SK-N-SH (cell line): ENCODE data around the gene POU6F2. TPM values are rescaled to one million over a fixed set of nuclear protein-coding genes. Genes with fewer than 3 reads are reported as not detected.

ENCODE experiments used
- CTCF ChIA-PET: fragments of 300-600, 350-600 bp; formaldehyde crosslinking; extraction: SDS; loops from one replicate; lab custom pipeline; 2021; lab: Yijun Ruan, JAX
- POLR2A ChIA-PET: fragments of 350-600 bp; sonication (Branson Sonifier 250); formaldehyde crosslinking; extraction: SDS; loops from one replicate; lab custom pipeline; 2020; ENCODE audit warnings: antibody characterized with exemption, inconsistent platforms; lab: Yijun Ruan, JAX
- DNase-seq: peaks from one replicate; pipeline ENCODE4 v3.0.0; 2012
- H2AFZ ChIP-seq: fragments of 200-600 bp; sonication (generic); 2 replicates; pipeline ENCODE4 v1.8.1; 2016; ENCODE audit warnings: antibody characterized with exemption, mild to moderate bottlenecking, low read depth
- H3F3A ChIP-seq: fragments of 200-600 bp; sonication (generic); replicated peaks from 2 replicates; pipeline ENCODE3; 2016; ENCODE audit warnings: antibody characterized with exemption, mild to moderate bottlenecking; ENCODE audit not compliant: insufficient read depth
- H3K27ac ChIP-seq, 2 experiments: fragments of 200-500 bp in 1 of 2; fragments of 200-600 bp in 1 of 2; sonication (Bioruptor generic) in 1 of 2; sonication (generic), shearing (Covaris generic) in 1 of 2; 2 replicates each; pipeline versions ENCODE4 v1.5.1 to v1.6.1; 2014 to 2016; ENCODE audit warnings: low read depth in 2 of 2, inconsistent platforms in 1 of 2, low read length in 1 of 2, mild to moderate bottlenecking in 1 of 2, mixed read lengths in 1 of 2
- H3K27me3 ChIP-seq: fragments of 200-600 bp; sonication (generic), shearing (Covaris generic); 2 replicates; pipeline ENCODE4 v1.6.1; 2016; ENCODE audit warnings: mixed run types; ENCODE audit not compliant: insufficient read depth
- H3K36me3 ChIP-seq, 2 experiments: fragments of 200-500 bp in 1 of 2; fragments of 200-600 bp in 1 of 2; sonication (Bioruptor generic) in 1 of 2; sonication (generic) in 1 of 2; replicated peaks in 1 of 2; 2 replicates each; pipeline versions ENCODE3 to v1.5.1; 2014 to 2016; ENCODE audit warnings: low read length in 1 of 2, mild to moderate bottlenecking in 1 of 2; ENCODE audit not compliant: insufficient read depth in 2 of 2, control insufficient read depth in 1 of 2
- H3K4me1 ChIP-seq, 2 experiments: fragments of 200-500 bp in 1 of 2; fragments of 200-600 bp in 1 of 2; sonication (Bioruptor generic) in 1 of 2; sonication (generic), shearing (Covaris generic) in 1 of 2; 2 replicates each; pipeline versions ENCODE4 v1.5.1 to v1.6.1; 2014 to 2016; ENCODE audit warnings: low read depth in 1 of 2, low read length in 1 of 2, mixed run types in 1 of 2; ENCODE audit not compliant: insufficient read depth in 2 of 2, control insufficient read depth in 1 of 2
- H3K4me2 ChIP-seq: fragments of 200-600 bp; sonication (generic), shearing (Covaris generic); 2 replicates; pipeline ENCODE4 v1.6.1; 2017; ENCODE audit warnings: mixed run types
- H3K4me3 ChIP-seq, 2 experiments: fragments of 200-500 bp in 1 of 2; fragments of 200-600 bp in 1 of 2; sonication (Bioruptor generic) in 1 of 2; sonication (generic), shearing (Covaris generic) in 1 of 2; 2 replicates each; pipeline versions ENCODE4 v1.5.1 to v1.8.1; 2014 to 2016; ENCODE audit warnings: low read depth in 2 of 2, inconsistent platforms in 1 of 2, low read length in 1 of 2, mild to moderate bottlenecking in 1 of 2, mixed read lengths in 1 of 2, moderate library complexity in 1 of 2
- H3K79me2 ChIP-seq: fragments of 200-600 bp; sonication (generic); 2 replicates; pipeline ENCODE4 v1.8.1; 2017; ENCODE audit warnings: mild to moderate bottlenecking; ENCODE audit not compliant: insufficient read depth
- H3K9ac ChIP-seq: fragments of 200-600 bp; sonication (generic); 2 replicates; pipeline ENCODE4 v1.6.1; 2017; ENCODE audit warnings: mixed run types
- H3K9me2 ChIP-seq: fragments of 200-600 bp; sonication (generic); 2 replicates; pipeline ENCODE4 v1.6.1; 2017; ENCODE audit warnings: mixed run types
- H3K9me3 ChIP-seq: fragments of 200-600 bp; sonication (generic); 2 replicates; pipeline ENCODE4 v1.6.1; 2017; ENCODE audit warnings: mixed run types, mild to moderate bottlenecking, moderate library complexity
- H4K20me1 ChIP-seq: fragments of 200-600 bp; sonication (generic); 2 replicates; pipeline ENCODE4 v1.6.1; 2017; ENCODE audit warnings: mild to moderate bottlenecking, mixed run types; ENCODE audit not compliant: insufficient read depth
- CHD2 ChIP-seq: fragments of 150-350 bp; IDR thresholded peaks from 2 replicates; pipeline ENCODE4 v1.6.1; 2018; ENCODE audit warnings: low read length; ENCODE audit not compliant: partially characterized antibody
- ELF1 ChIP-seq: IDR thresholded peaks from 2 replicates; pipeline ENCODE4 v1.4.0; 2012
- EZH2phosphoT487 ChIP-seq: fragments of 200-600 bp; sonication (generic); IDR thresholded peaks from 2 replicates; pipeline ENCODE4 v1.6.1; 2017; ENCODE audit warnings: low read depth, mixed run types, mild to moderate bottlenecking, antibody characterized with exemption, moderate library complexity, borderline replicate concordance
- FOSL2 ChIP-seq: IDR thresholded peaks from 2 replicates; pipeline ENCODE4 v1.4.0; 2012; ENCODE audit warnings: low read depth, mild to moderate bottlenecking, moderate library complexity, borderline replicate concordance
- FOXM1 ChIP-seq: IDR thresholded peaks from 2 replicates; pipeline ENCODE4 v1.4.0; 2012; ENCODE audit warnings: low read depth, mild to moderate bottlenecking
- GATA2 ChIP-seq: sonication (generic); formaldehyde crosslinking; IDR thresholded peaks from 2 replicates; pipeline ENCODE4 v1.5.0; 2020; ENCODE audit warnings: mild to moderate bottlenecking, missing genetic modification reagents
- MEF2A ChIP-seq: IDR thresholded peaks from 2 replicates; pipeline ENCODE4 v1.4.0; 2012; ENCODE audit warnings: low read depth, borderline replicate concordance
- MXI1 ChIP-seq: IDR thresholded peaks from 2 replicates; pipeline ENCODE4 v1.6.1; 2012; ENCODE audit warnings: mild to moderate bottlenecking, low read depth, low read length, improper control_type of control experiment
- NFIC ChIP-seq: IDR thresholded peaks from 2 replicates; pipeline ENCODE4 v1.4.0; 2012; ENCODE audit warnings: borderline replicate concordance
- NRF1 ChIP-seq: IDR thresholded peaks from 2 replicates; pipeline ENCODE4 v1.6.1; 2012; ENCODE audit warnings: low read depth, mild to moderate bottlenecking, low read length
- POLR2AphosphoS5 ChIP-seq: IDR thresholded peaks from 2 replicates; pipeline ENCODE4 v1.6.1; 2012; ENCODE audit warnings: low read depth, low read length
- RAD21 ChIP-seq: IDR thresholded peaks from 2 replicates; pipeline ENCODE4 v1.6.1; 2012; ENCODE audit warnings: mild to moderate bottlenecking, low read length
- RCOR1 ChIP-seq: fragments of 150-350 bp; IDR thresholded peaks from 2 replicates; pipeline ENCODE4 v1.6.1; 2017; ENCODE audit warnings: antibody characterized with exemption, low read length
- RFX5 ChIP-seq: IDR thresholded peaks from 2 replicates; pipeline ENCODE4 v1.6.1; 2012; ENCODE audit warnings: mild to moderate bottlenecking, improper control_type of control experiment, low read length
- RXRA ChIP-seq: IDR thresholded peaks from 2 replicates; pipeline ENCODE4 v1.4.0; 2012; ENCODE audit warnings: low read depth, mild to moderate bottlenecking, borderline replicate concordance
- TEAD4 ChIP-seq: IDR thresholded peaks from 2 replicates; pipeline ENCODE4 v1.4.0; 2012; ENCODE audit warnings: mild to moderate bottlenecking, borderline replicate concordance; ENCODE audit not compliant: insufficient read depth
- WGBS: methylation state at CpG from one replicate; pipeline ENCODE4 v1.1.6; 2017; ENCODE audit warnings: low lambda C conversion rate; 5-methylcytosine and 5-hydroxymethylcytosine counted together
- polyA plus RNA-seq, 3 experiments: library from polyadenylated mRNA; depleted of rRNA; stranded (reverse); fragments of >200 nt; gene quantifications; 2 replicates each; pipeline ENCODE4 v1.2.3, GENCODE V29; 2012
- TF ChIP-seq, protein P1 (sequence below): IDR thresholded peaks from 2 replicates; pipeline ENCODE4 v1.4.0; 2012; ENCODE audit warnings: low read depth, borderline replicate concordance
- TF ChIP-seq, protein P2 (sequence below): IDR thresholded peaks from 2 replicates; pipeline ENCODE4 v1.4.0; 2012; ENCODE audit warnings: low read depth, borderline replicate concordance
- TF ChIP-seq, protein P3 (sequence below): IDR thresholded peaks from 2 replicates; pipeline ENCODE4 v1.4.0; 2012; ENCODE audit warnings: low read depth
- TF ChIP-seq, protein P4 (sequence below): IDR thresholded peaks from 2 replicates; pipeline ENCODE4; 2012

Gene POU6F2
- polyA plus RNA-seq, 1 of the 3 experiments (the other 2 are of a cell fraction): under 0.01 TPM

DNA sequence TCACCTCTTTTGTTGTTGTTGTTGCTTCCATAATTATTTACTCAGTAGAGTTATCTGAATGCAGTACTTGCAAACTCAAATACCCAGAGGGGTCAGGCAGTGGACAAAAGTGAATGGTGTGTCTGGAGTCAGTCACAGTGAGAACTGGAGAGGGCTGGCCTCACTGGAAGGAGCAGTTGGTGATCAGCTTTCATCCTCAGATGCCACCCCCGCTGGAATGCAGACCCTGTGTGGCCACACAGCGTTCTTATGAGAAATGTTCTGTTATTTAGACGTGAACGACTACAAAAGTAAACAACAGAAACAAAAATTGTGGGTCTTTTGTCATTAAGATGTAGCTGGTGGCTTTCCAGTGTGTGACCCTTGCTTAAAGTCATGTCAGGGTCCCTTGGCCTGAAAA, 39.1 kb upstream of the POU6F2 start:
- Histone ChIP-seq H2AFZ (no peak overlapping the region), H4K20me1 (no peaks in the 10 kb centered on the region), H3K27ac (no peak overlapping the region), H3K4me3 (no peak overlapping the region), H3K4me1 (no peaks in the 10 kb centered on the region), H3K4me2 (no peak overlapping the region), H3K36me3 (no peaks in the 10 kb centered on the region), H3K9ac (no peak overlapping the region), H3F3A (no peaks in the 10 kb centered on the region), H3K79me2 (no peaks in the 10 kb centered on the region), H3K9me2 (no peaks in the 10 kb centered on the region), H3K9me3 (no peaks in the 10 kb centered on the region), H3K27me3 (peaks cover 30% of the 10 kb centered on the region)
- ChIA-PET POLR2A (no interaction called here), CTCF (interaction anchor here (1.1 kb wide), 1 partner anchor 582 kb away, joined by 3 read pairs; no protein-coding TSS in a partner anchor)
- DNase-seq: no peak
- no peak for TF ChIP-seq TEAD4
- no peak for TF ChIP-seq FOXM1
- 18% methylated on average over 4 of the region's 4 CpGs for WGBS

DNA sequence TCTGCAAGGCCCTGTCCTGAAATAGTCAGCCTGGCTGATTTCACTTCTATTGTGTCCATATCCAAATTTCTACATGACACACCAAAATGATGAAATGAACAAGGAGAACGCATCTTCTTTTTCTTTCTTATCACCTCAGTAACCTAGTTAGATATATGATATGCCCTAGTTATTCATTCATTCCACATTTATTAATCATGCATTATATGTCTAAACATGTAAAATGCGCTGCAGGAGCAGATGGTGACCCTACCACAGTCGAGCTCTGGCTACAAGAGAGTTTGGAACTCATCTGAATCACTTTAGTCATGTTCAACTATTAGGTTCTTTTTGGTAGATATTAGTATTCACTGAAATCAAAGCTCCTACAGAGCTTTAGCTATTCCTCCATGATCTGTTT, 36.9 kb upstream of the POU6F2 start:
- H3K9me3 ChIP-seq: no peaks in the 10 kb centered on the region
- no peaks in the 10 kb centered on the region for H3F3A ChIP-seq
- CTCF ChIA-PET: interaction anchor here (1.5 kb wide), 1 partner anchor 9 kb away, joined by 9 read pairs; no protein-coding TSS in a partner anchor
- H3K9me2 ChIP-seq: no peaks in the 10 kb centered on the region
- no peak for DNase-seq
- WGBS: 28% methylated on average over 3 of the region's 3 CpGs
- no peak overlapping the region for H3K4me3 ChIP-seq
- POLR2A ChIA-PET: no interaction called here
- H3K27ac ChIP-seq: no peak overlapping the region
- no peaks in the 10 kb centered on the region for H3K36me3 ChIP-seq
- TF ChIP-seq FOSL2: no peak
- no peak for TF ChIP-seq POLR2AphosphoS5
- no peak for TF ChIP-seq FOXM1
- TF ChIP-seq ELF1: no peak
- TF ChIP-seq EZH2phosphoT487: no peak
- TF ChIP-seq, protein P1, sequence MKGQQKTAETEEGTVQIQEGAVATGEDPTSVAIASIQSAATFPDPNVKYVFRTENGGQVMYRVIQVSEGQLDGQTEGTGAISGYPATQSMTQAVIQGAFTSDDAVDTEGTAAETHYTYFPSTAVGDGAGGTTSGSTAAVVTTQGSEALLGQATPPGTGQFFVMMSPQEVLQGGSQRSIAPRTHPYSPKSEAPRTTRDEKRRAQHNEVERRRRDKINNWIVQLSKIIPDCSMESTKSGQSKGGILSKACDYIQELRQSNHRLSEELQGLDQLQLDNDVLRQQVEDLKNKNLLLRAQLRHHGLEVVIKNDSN: no peak
- no peak for TF ChIP-seq MEF2A
- TF ChIP-seq RAD21: no peak
- TF ChIP-seq RXRA: no peak
- no peak for TF ChIP-seq MXI1
- no peak for TF ChIP-seq NRF1
- H4K20me1 ChIP-seq: no peaks in the 10 kb centered on the region
- no peak overlapping the region for H3K9ac ChIP-seq
- no peaks in the 10 kb centered on the region for H3K4me1 ChIP-seq
- H3K79me2 ChIP-seq: no peaks in the 10 kb centered on the region
- no peak overlapping the region for H2AFZ ChIP-seq
- H3K4me2 ChIP-seq: no peak overlapping the region
- H3K27me3 ChIP-seq: peaks cover 37% of the 10 kb centered on the region

DNA sequence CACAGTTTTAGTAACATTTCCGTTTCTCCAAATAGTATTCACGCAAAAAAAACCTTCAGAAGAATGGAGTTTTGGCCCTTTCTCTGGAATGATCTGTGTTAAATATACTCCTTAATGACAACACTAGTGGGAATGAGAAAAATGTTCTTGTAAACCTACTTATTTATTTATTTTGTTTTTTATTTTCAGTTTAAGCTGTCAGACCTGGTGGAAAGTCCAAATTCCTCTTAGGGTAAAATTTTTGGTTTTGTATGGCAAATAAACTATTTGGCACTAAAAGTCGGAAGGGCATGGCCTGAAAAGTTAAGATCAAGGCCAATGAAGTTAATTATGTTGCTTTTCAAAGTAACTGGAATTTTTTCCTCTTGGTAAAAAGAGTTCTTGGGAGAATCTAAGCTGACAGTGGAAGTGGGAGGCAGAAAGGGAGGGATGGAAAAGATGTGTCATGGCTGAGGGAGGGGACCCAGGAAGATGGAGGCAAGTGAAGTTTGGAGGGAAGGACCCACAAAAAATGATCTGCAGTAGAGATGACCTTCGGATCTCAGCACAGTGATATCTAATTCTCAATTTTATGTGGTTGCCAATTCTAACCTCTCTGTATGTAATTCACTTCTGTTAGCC, 35.2 kb upstream of the POU6F2 start:
- CTCF ChIA-PET: interaction anchor here (0.6 kb wide), 1 partner anchor 17 kb away, joined by 3 read pairs; no protein-coding TSS in a partner anchor
- no peak for TF ChIP-seq FOSL2
- TF ChIP-seq, protein P2, sequence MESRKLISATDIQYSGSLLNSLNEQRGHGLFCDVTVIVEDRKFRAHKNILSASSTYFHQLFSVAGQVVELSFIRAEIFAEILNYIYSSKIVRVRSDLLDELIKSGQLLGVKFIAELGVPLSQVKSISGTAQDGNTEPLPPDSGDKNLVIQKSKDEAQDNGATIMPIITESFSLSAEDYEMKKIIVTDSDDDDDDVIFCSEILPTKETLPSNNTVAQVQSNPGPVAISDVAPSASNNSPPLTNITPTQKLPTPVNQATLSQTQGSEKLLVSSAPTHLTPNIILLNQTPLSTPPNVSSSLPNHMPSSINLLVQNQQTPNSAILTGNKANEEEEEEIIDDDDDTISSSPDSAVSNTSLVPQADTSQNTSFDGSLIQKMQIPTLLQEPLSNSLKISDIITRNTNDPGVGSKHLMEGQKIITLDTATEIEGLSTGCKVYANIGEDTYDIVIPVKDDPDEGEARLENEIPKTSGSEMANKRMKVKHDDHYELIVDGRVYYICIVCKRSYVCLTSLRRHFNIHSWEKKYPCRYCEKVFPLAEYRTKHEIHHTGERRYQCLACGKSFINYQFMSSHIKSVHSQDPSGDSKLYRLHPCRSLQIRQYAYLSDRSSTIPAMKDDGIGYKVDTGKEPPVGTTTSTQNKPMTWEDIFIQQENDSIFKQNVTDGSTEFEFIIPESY: no peak
- TF ChIP-seq CHD2: no peak
- no peak for TF ChIP-seq EZH2phosphoT487
- no peak for TF ChIP-seq GATA2 (CRISPR knock-in tag)
- TF ChIP-seq RFX5: no peak
- TF ChIP-seq MEF2A: no peak
- no peak for TF ChIP-seq RCOR1
- TF ChIP-seq NFIC: no peak
- TF ChIP-seq, protein P3, sequence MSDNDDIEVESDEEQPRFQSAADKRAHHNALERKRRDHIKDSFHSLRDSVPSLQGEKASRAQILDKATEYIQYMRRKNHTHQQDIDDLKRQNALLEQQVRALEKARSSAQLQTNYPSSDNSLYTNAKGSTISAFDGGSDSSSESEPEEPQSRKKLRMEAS: no peak
- no peak for TF ChIP-seq RAD21
- TF ChIP-seq POLR2AphosphoS5: no peak
- TF ChIP-seq ELF1: no peak
- TF ChIP-seq, protein P4, sequence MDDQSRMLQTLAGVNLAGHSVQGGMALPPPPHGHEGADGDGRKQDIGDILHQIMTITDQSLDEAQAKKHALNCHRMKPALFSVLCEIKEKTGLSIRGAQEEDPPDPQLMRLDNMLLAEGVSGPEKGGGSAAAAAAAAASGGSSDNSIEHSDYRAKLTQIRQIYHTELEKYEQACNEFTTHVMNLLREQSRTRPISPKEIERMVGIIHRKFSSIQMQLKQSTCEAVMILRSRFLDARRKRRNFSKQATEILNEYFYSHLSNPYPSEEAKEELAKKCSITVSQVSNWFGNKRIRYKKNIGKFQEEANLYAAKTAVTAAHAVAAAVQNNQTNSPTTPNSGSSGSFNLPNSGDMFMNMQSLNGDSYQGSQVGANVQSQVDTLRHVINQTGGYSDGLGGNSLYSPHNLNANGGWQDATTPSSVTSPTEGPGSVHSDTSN: no peak

More for the DNA sequence above, 35.2 kb upstream of the POU6F2 start:
- Histone ChIP-seq H3K79me2 (no peaks in the 10 kb centered on the region), H3K4me2 (no peak overlapping the region), H3K36me3 (no peaks in the 10 kb centered on the region), H3F3A (no peaks in the 10 kb centered on the region), H3K4me1 (no peaks in the 10 kb centered on the region), H2AFZ (no peak overlapping the region), H3K9ac (no peak overlapping the region), H4K20me1 (no peaks in the 10 kb centered on the region), H3K9me3 (no peaks in the 10 kb centered on the region), H3K27me3 (peaks cover 37% of the 10 kb centered on the region), H3K9me2 (no peaks in the 10 kb centered on the region), H3K4me3 (no peak overlapping the region), H3K27ac (no peak overlapping the region)
- DNase-seq: no peak
- WGBS: 14% methylated on average over 4 of the region's 4 CpGs
- POLR2A ChIA-PET: no interaction called here
